Psoas muscle (tissue), 8 donors: ENCODE results near the gene RBM19. TPM values are rescaled to one million over a fixed set of nuclear protein-coding genes. Genes with fewer than 3 reads are reported as not detected.

Experiments
- ATAC-seq, 4 donors: fragments of 200-7000 bp; cut with Tn5 transposase; one replicate each; pipeline ENCODE4 v1.9.1; 2020; ENCODE audit warnings: moderate library complexity in 3 of 4, mild to moderate bottlenecking in 2 of 4
- DNase-seq, 2 donors: peaks; one replicate each; pipeline ENCODE4 v3.0.0-alpha.2; 2020
- H3K27ac ChIP-seq: fragments of 200-600 bp; one replicate; pipeline ENCODE4 v1.8.0; 2022
- H3K27me3 ChIP-seq, 3 donors: fragments of 200-600 bp in 1 of 3; one replicate each; pipeline versions ENCODE4 v1.6.1 to v1.8.0; 2013 to 2022; ENCODE audit warnings: low read length in 2 of 3, mild to moderate bottlenecking in 2 of 3, moderate library complexity in 1 of 3; ENCODE audit not compliant: insufficient read depth in 3 of 3
- H3K36me3 ChIP-seq, 2 donors: fragments of 200-600 bp in 1 of 2; one replicate each; pipeline versions ENCODE4 v1.6.1 to v1.8.0; 2013 to 2022; ENCODE audit warnings: low read depth in 1 of 2, mild to moderate bottlenecking in 1 of 2, moderate library complexity in 1 of 2; ENCODE audit not compliant: insufficient read depth in 1 of 2
- H3K4me1 ChIP-seq: fragments of 200-600 bp; one replicate; pipeline ENCODE4 v1.8.0; 2022
- H3K4me3 ChIP-seq: fragments of 200-600 bp; one replicate; pipeline ENCODE4 v1.8.0; 2022; ENCODE audit warnings: mild to moderate bottlenecking
- H3K9me3 ChIP-seq: fragments of 200-600 bp; one replicate; pipeline ENCODE4 v1.8.0; 2022
- WGBS, 3 donors: extraction: QIAGEN DNeasy Blood & Tissue Kit; methylation state at CpG; one replicate each; pipeline versions ENCODE4 v1.1.6 to v1.1.7; 2013; 5-methylcytosine and 5-hydroxymethylcytosine counted together
- intact Hi-C, 2 donors: fragments of 100-400 bp; cut with DNase I; formaldehyde crosslinking; loops; one replicate each; pipeline versions ENCODE4 v1.11.0 to v1.14.2; 2022
- polyA plus RNA-seq, 3 donors: library from polyadenylated mRNA; stranded (reverse); fragments of 200-250 nt; gene quantifications; one replicate each; pipeline ENCODE4 v1.2.3, GENCODE V29; 2013
- total RNA-seq, 4 donors: library from RNA; stranded (reverse); fragmentation: NEBNext Ultra II Directional in 2 of 4; extraction: Animal tissue kit (Norgen Biotek cat#: 25700) in 2 of 4; gene quantifications; one replicate each; pipeline versions ENCODE4 v1.2.1 to v1.2.4, GENCODE V29; 2021 to 2023
- TF ChIP-seq, protein P1 (sequence below): fragments of 200-600 bp; IDR thresholded peaks from one replicate; pipeline ENCODE4 v1.8.0; 2022; ENCODE audit warnings: antibody characterized with exemption
- donor health status: healthy with polysubstance abuse.
- donor health status: DM: no; HTN: no; CAD: no; lungs with moderate emphysema.
- donor health status: Bipolar disorder and iron deficiency.
- donor health status: healthy.
- donor health status: DM: yes; HTN: yes; CAD: no.
- donor health status: DM: no; HTN: no; CAD: no.
- donor health status: DM: no; HTN: no; CAD: no.
- donor health status: DM: yes; HTN: yes; CAD: no.

RBM19 gene
- total and polyA plus RNA-seq, 7 donors = 14.2 to 59.4 (median 25.7) TPM

DNA sequence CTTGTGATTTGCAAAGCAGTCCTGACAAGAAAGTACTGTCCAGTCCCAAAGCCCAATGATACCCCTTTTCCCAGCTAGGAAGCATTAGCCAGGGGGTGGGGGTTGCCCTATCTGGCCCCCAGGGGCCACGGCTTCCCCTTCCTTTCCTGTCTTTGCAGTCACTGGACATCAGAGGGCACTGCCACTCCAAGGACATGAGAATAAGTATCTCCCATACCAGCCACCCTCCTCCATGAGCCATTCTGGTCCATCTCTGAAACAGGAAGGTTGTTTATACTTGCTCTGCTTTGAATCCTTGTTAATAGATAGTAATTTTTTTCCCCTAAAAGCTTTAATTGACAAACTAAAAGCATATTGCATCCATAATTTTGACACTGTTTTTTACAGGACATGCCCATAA lies 29.7 kb downstream of the RBM19 start:
- WGBS, 3 donors = 56 to 83% (median 80%) methylated on average over 1 of the region's 1 CpG
- intact Hi-C loops = no loop called here
- H3K36me3 ChIP-seq = peaks cover 6 to 90% of the 10 kb centered on the region in 2 donors
- no peaks in the 10 kb centered on the region for H3K9me3 ChIP-seq
- DNase-seq (no peak), ATAC-seq (no peak)
- no peaks in the 10 kb centered on the region for H3K4me1 ChIP-seq
- no peaks in the 10 kb centered on the region for H3K27me3 ChIP-seq
- no peak overlapping the region for H3K27ac ChIP-seq
- TF ChIP-seq, protein P1, sequence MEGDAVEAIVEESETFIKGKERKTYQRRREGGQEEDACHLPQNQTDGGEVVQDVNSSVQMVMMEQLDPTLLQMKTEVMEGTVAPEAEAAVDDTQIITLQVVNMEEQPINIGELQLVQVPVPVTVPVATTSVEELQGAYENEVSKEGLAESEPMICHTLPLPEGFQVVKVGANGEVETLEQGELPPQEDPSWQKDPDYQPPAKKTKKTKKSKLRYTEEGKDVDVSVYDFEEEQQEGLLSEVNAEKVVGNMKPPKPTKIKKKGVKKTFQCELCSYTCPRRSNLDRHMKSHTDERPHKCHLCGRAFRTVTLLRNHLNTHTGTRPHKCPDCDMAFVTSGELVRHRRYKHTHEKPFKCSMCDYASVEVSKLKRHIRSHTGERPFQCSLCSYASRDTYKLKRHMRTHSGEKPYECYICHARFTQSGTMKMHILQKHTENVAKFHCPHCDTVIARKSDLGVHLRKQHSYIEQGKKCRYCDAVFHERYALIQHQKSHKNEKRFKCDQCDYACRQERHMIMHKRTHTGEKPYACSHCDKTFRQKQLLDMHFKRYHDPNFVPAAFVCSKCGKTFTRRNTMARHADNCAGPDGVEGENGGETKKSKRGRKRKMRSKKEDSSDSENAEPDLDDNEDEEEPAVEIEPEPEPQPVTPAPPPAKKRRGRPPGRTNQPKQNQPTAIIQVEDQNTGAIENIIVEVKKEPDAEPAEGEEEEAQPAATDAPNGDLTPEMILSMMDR = no peak
- H3K4me3 ChIP-seq = no peak overlapping the region

DNA sequence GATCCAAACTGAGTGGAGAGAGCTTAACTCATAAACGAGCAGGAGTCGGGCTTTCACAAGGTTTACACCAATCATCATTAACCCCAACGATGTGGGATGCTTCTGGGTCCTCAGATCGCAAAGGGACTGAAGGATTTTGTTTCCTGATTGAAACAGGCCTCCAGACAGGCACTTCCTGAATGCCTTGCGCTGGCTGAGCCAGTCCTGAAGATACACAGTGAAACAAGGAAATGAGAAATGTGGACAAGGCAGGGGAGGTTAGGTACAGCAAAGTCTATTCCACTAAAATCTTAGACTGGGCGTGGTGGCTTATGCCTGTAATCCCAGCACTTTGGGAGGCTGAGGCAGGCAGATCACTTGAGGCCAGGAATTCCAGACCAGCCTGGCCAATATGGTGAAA lies 30.7 kb downstream of the RBM19 start:
- Histone ChIP-seq H3K9me3 (no peaks in the 10 kb centered on the region), H3K27me3 (no peaks in the 10 kb centered on the region), H3K4me3 (no peak overlapping the region), H3K4me1 (no peaks in the 10 kb centered on the region), H3K36me3 (peaks cover 2 to 89% of the 10 kb centered on the region in 2 donors), H3K27ac (no peak overlapping the region)
- intact Hi-C loops = no loop called here
- 53 to 59% (median 59%) methylated on average over 6 of the region's 6 CpGs for WGBS, 3 donors
- ATAC-seq (no peak), DNase-seq (no peak)
- TF ChIP-seq, protein P1 = no peak

DNA sequence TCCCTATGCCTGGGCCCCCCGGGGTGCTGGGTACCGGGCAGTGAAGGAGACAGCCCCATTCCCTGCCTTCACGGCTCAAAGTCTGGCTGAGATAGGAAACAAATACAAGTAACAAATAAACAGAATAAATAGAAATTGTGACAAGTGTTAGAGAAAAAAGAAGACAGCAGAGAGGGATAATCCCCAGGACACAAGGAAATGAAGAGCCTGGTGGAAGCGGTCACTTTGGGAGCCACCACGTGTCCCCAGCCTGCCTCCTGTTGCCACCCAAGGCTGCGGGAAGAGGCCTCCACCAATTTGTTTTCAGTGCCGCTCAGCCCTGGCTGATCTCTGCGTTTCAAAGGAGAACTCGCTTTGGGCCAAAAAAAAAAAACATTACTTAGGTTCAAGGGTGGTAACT lies 31.2 kb downstream of the RBM19 start:
- DNase-seq (no peak), ATAC-seq (no peak)
- Histone ChIP-seq H3K9me3 (no peaks in the 10 kb centered on the region), H3K27me3 (no peaks in the 10 kb centered on the region), H3K27ac (no peak overlapping the region), H3K36me3 (peaks cover 2 to 89% of the 10 kb centered on the region in 2 donors), H3K4me3 (no peak overlapping the region), H3K4me1 (no peaks in the 10 kb centered on the region)
- intact Hi-C loops = no loop called here
- TF ChIP-seq, protein P1 = no peak
- WGBS, 3 donors = 85 to 88% (median 86%) methylated on average over 9 of the region's 9 CpGs

DNA sequence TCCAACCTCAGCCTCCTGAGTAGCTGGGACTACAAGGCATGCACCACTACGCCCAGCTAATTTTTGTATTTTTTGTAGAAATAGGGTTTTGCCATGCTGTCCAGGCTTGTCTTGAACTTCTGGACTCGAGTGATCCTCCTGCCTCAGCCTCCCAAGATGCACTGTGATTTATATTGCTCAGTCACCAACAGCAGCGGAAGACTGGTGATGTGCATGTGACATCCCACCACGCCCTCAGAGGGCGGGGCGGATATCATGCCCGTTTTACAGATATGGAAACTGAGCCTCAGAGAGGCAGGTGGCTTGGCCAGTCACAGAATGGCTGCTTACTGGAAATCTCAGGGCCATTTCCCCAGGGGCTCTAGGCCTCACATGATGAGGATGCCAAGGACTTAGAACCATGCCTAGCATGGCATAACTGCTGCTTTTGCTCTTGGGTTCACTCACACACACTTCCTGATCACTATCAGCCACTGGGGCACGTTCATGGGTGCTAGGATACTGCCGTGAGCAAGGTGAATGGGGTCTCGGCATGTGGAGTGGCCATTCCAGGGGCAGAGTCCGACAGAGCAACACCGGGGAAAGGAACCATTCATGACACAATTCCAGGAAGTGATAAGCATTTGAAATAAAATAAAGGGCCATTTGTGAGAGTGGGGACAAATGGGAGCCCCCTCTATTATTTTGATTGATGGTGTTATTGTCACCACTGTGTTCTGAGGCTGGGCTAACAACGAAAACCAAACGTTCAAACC lies 31.9 kb downstream of the RBM19 start:
- H3K36me3 ChIP-seq = peaks cover 2 to 85% of the 10 kb centered on the region in 2 donors
- no peak overlapping the region for H3K4me3 ChIP-seq
- ATAC-seq = no peak
- no peak overlapping the region for H3K27ac ChIP-seq
- TF ChIP-seq, protein P1 = no peak
- DNase-seq = no peak
- WGBS, 3 donors = 80 to 88% (median 84%) methylated on average over 14 of the region's 14 CpGs
- intact Hi-C loops = no loop called here
- no peaks in the 10 kb centered on the region for H3K4me1 ChIP-seq
- H3K27me3 ChIP-seq = no peaks in the 10 kb centered on the region
- H3K9me3 ChIP-seq = no peaks in the 10 kb centered on the region
